ENCODE measurements around the gene FRMPD3. TPM values are rescaled to one million over a fixed set of nuclear protein-coding genes. Genes with fewer than 3 reads are reported as not detected.

The FRMPD3 gene
- total RNA-seq, 1 experiment from 2014 or later, result not detected

DNA sequence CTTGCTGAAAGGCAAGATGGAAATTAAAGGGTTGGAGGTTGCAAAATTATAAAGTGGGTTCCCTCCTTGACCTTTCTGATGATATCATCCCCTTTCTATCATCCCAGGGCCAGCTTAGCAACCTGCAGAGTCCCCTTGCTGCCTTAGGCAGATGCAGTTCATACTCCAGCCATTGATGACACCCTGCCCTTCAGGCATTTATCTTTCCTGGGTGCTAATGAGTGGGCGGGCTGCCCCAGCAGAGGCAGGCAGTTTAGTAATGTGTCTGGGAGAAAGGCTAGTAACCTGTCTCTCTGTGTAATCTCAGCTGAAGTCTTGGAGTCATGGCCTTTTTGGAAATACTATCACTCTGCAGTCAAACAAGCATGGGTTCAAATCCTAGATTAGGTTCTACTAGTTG is 3.8 kb upstream of the FRMPD3 start:
- no peak for DNase-seq (ENCODE audit: unreplicated experiment)
- TF ChIP-seq CTCF (IDR thresholded peaks at IDR 0.05; ENCODE audit: unreplicated experiment), result no peak
- ChIA-PET CTCF (no interaction called here), POLR2A (no interaction called here)
- H3K9me3 Mint-ChIP-seq (ENCODE audit: unreplicated experiment), result no peaks in the 10 kb centered on the region
- H3K36me3 Mint-ChIP-seq (ENCODE audit: insufficient read depth, unreplicated experiment), result peaks cover 4% of the 10 kb centered on the region
- peaks cover 86% of the 10 kb centered on the region for H3K27me3 Mint-ChIP-seq (ENCODE audit: insufficient read depth, unreplicated experiment)
- no peak overlapping the region for H3K4me3 Mint-ChIP-seq (ENCODE audit: unreplicated experiment)
- no peaks in the 10 kb centered on the region for H3K4me1 Mint-ChIP-seq (ENCODE audit: insufficient read depth, unreplicated experiment)
- no peak overlapping the region for H3K27ac Mint-ChIP-seq (ENCODE audit: low read depth, unreplicated experiment)
- intact Hi-C loops (cut with micrococcal nuclease), result no loop called here
- BruUV-seq (replicated peaks), result no TSS peak

DNA sequence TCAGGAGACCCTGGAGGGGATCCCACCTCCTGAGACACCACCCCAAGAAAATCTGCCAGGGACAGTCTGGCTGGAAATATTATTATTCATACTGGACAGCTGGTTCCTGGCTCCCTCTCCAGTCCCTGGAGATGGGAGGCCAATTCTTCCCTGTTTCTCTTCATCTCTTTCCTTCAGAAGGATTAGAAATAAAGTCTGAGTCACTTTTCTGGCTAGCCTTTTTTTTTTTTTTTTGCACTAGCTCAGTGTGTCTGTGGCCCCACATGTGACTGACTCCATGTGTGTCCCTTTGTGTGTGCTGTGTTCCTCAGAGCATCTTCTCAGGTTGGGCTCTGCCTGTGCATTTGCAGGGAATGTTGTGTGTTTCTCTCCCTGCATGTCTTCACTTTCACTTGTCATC is 1.8 kb upstream of the FRMPD3 start:
- Mint-ChIP-seq H3K27me3 (ENCODE audit: insufficient read depth, unreplicated experiment) (peaks cover 66% of the 10 kb centered on the region), H3K4me3 (ENCODE audit: unreplicated experiment) (no peak overlapping the region), H3K36me3 (ENCODE audit: insufficient read depth, unreplicated experiment) (peaks cover 6% of the 10 kb centered on the region), H3K4me1 (ENCODE audit: insufficient read depth, unreplicated experiment) (no peaks in the 10 kb centered on the region), H3K27ac (ENCODE audit: low read depth, unreplicated experiment) (no peak overlapping the region), H3K9me3 (ENCODE audit: unreplicated experiment) (no peaks in the 10 kb centered on the region)
- POLR2A ChIA-PET, result no interaction called here
- no peak for TF ChIP-seq CTCF (IDR thresholded peaks at IDR 0.05; ENCODE audit: unreplicated experiment)
- no TSS peak for BruUV-seq (replicated peaks)
- CTCF ChIA-PET, result interaction anchor here (0.5 to 1.4 kb wide), 3 partner anchors 13 to 117 kb away, joined by 3 to 4 read pairs (median 3); no protein-coding TSS in a partner anchor
- intact Hi-C loops (cut with micrococcal nuclease), result no loop called here
- no peak for DNase-seq (ENCODE audit: unreplicated experiment)

- CTCF ChIA-PET, result interaction anchor here (0.6 to 1.4 kb wide), 2 partner anchors 12 to 348 kb away, joined by 3 read pairs; no protein-coding TSS in a partner anchor
Measured at GRCh38 chrX:107448625-107448997, 841 bp upstream of the FRMPD3 start.

GRCh38 chrX:107450823-107451509 is 1.5 kb downstream of the FRMPD3 start:
- Mint-ChIP-seq H3K4me1 (ENCODE audit: insufficient read depth, unreplicated experiment) (no peaks in the 10 kb centered on the region), H3K9me3 (ENCODE audit: unreplicated experiment) (no peaks in the 10 kb centered on the region), H3K36me3 (ENCODE audit: insufficient read depth, unreplicated experiment) (peaks cover 6% of the 10 kb centered on the region), H3K27ac (ENCODE audit: low read depth, unreplicated experiment) (no peak overlapping the region), H3K4me3 (ENCODE audit: unreplicated experiment) (peak overlapping the region; percentile 52), H3K27me3 (ENCODE audit: insufficient read depth, unreplicated experiment) (peaks cover 34% of the 10 kb centered on the region)
- no peak for DNase-seq (ENCODE audit: unreplicated experiment)
- CTCF ChIA-PET, result no interaction called here
- TF ChIP-seq CTCF (IDR thresholded peaks at IDR 0.05; ENCODE audit: unreplicated experiment), result no peak
- BruUV-seq (replicated peaks), result no TSS peak
- POLR2A ChIA-PET, result no interaction called here
- intact Hi-C loops (cut with micrococcal nuclease), result no loop called here

More at GRCh38 chrX:107448625-107448997, 841 bp upstream of the FRMPD3 start:
- H3K4me1 Mint-ChIP-seq (ENCODE audit: insufficient read depth, unreplicated experiment), result no peaks in the 10 kb centered on the region
- no peaks in the 10 kb centered on the region for H3K9me3 Mint-ChIP-seq (ENCODE audit: unreplicated experiment)
- intact Hi-C loops (cut with micrococcal nuclease), result no loop called here
- POLR2A ChIA-PET, result no interaction called here
- TF ChIP-seq CTCF (IDR thresholded peaks at IDR 0.05; ENCODE audit: unreplicated experiment), result no peak
- no TSS peak for BruUV-seq (replicated peaks)
- H3K27ac Mint-ChIP-seq (ENCODE audit: low read depth, unreplicated experiment), result no peak overlapping the region
- peaks cover 57% of the 10 kb centered on the region for H3K27me3 Mint-ChIP-seq (ENCODE audit: insufficient read depth, unreplicated experiment)
- DNase-seq (ENCODE audit: unreplicated experiment), result no peak
- H3K36me3 Mint-ChIP-seq (ENCODE audit: insufficient read depth, unreplicated experiment), result peaks cover 6% of the 10 kb centered on the region
- H3K4me3 Mint-ChIP-seq (ENCODE audit: unreplicated experiment), result peak overlapping the region; percentile 52
